Mucosa of rectum (tissue), 2 donors: ENCODE results near the gene AOX1.
"Not testable (repeated sequence)": the region's sequence is repeated elsewhere in the genome, so short reads cannot be mapped to it uniquely, and the experiment has no call there.

Source experiments
- H3K27ac ChIP-seq, 2 donors: one replicate each; pipeline ENCODE4 v1.7.0; 2013; ENCODE audit warnings: inconsistent platforms in 2 of 2, low read depth in 2 of 2, low read length in 2 of 2
- H3K27me3 ChIP-seq, 2 donors: one replicate each; pipeline ENCODE4 v1.7.0; 2013; ENCODE audit warnings: low read length in 2 of 2; ENCODE audit not compliant: control insufficient read depth in 2 of 2, insufficient read depth in 2 of 2
- H3K36me3 ChIP-seq, 2 donors: one replicate each; pipeline ENCODE4 v1.7.0; 2013; ENCODE audit warnings: low read length in 2 of 2; ENCODE audit not compliant: control insufficient read depth in 2 of 2, insufficient read depth in 2 of 2
- H3K4me1 ChIP-seq, 2 donors: one replicate each; pipeline ENCODE4 v1.7.0; 2013; ENCODE audit warnings: low read length in 2 of 2, mild to moderate bottlenecking in 1 of 2; ENCODE audit not compliant: control insufficient read depth in 2 of 2, insufficient read depth in 2 of 2
- H3K4me3 ChIP-seq, 2 donors: one replicate each; pipeline ENCODE4 v1.7.0; 2013; ENCODE audit warnings: low read length in 2 of 2
- H3K9ac ChIP-seq, 2 donors: one replicate each; pipeline ENCODE4 v1.7.0; 2013; ENCODE audit warnings: low read length in 2 of 2, low read depth in 1 of 2, mild to moderate bottlenecking in 1 of 2
- H3K9me3 ChIP-seq, 2 donors: one replicate each; pipeline ENCODE4 v1.7.0; 2013; ENCODE audit warnings: low read length in 2 of 2; ENCODE audit not compliant: control insufficient read depth in 2 of 2
- donor health status: healthy.
- donor health status: Normal muscosa, but diverticular disease.

AOX1 gene

GRCh38 chr2:200713003-200713703, 127.3 kb downstream of the AOX1 start:
- peaks cover 6 to 10% of the 10 kb centered on the region in 2 donors for H3K4me1 ChIP-seq
- no peaks in the 10 kb centered on the region for H3K27me3 ChIP-seq
- no peaks in the 10 kb centered on the region for H3K36me3 ChIP-seq
- H3K4me3 ChIP-seq = peak overlapping the region; percentile 62 to 66
- H3K9ac ChIP-seq = peak overlapping the region; percentile 54 to 60
- H3K27ac ChIP-seq = peak overlapping the region; percentile 66 to 71
- H3K9me3 ChIP-seq = no peaks in the 10 kb centered on the region

DNA sequence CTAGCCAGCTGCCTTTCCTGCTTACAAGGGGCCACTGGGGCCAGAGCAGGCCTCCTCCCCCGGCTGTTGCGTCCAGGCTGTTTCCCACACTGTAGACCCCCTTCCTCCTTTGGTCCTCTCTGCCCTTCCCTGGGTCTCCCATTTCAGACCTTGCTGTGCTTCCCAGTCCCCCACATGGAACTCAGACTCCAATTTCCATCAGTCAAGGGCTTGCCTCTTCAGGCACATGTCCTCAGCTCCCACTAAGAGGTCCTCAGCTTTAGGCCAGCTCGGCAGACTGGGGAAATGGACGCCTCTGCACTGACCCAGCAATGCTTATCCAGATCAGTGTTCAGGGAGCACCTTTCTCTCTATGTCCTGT, 127.9 kb downstream of the AOX1 start:
- Histone ChIP-seq H3K9me3 (no peaks in the 10 kb centered on the region), H3K36me3 (no peaks in the 10 kb centered on the region), H3K4me1 (peaks cover 6 to 10% of the 10 kb centered on the region in 2 donors), H3K9ac (peak overlapping the region in 1 of 2 donors; percentile 60), H3K27me3 (no peaks in the 10 kb centered on the region), H3K27ac (peak overlapping the region in 1 of 2 donors; percentile 66), H3K4me3 (peak overlapping the region; percentile 62 to 66)

- not testable (repeated sequence) for H3K27ac ChIP-seq, H3K36me3 ChIP-seq, H3K4me1 ChIP-seq
Observed at GRCh38 chr2:200715014-200715413, 129.2 kb downstream of the AOX1 start.

GRCh38 chr2:200716386-200716785, 130.6 kb downstream of the AOX1 start:
- Histone ChIP-seq H3K4me3 (no peak overlapping the region), H3K36me3 (no peaks in the 10 kb centered on the region), H3K4me1 (peaks cover 6 to 10% of the 10 kb centered on the region in 2 donors), H3K27me3 (no peaks in the 10 kb centered on the region), H3K27ac (no peak overlapping the region), H3K9me3 (no peaks in the 10 kb centered on the region), H3K9ac (no peak overlapping the region)

More at GRCh38 chr2:200715014-200715413, 129.2 kb downstream of the AOX1 start:
- not testable (repeated sequence) for H3K9me3 ChIP-seq, H3K27me3 ChIP-seq, H3K9ac ChIP-seq, H3K4me3 ChIP-seq
